Body of pancreas (tissue), 4 donors: ENCODE data around the gene DMKN.

Experiments used
- POLR2A ChIP-seq, 3 donors: fragments of 450-650 bp; IDR thresholded peaks; one replicate each; pipeline ENCODE4 v1.6.1; 2016; ENCODE audit warnings: antibody characterized with exemption in 3 of 3, mild to moderate bottlenecking in 2 of 3
- TF ChIP-seq, protein P1 (sequence below), 7 experiments: fragments of 450-650 bp in 4 of 7; fragments of 200-600 bp in 3 of 7; sonication (generic) in 3 of 7; IDR thresholded peaks; one replicate each; pipeline ENCODE4 v1.5.1; 2016 to 2019; ENCODE audit warnings: antibody characterized with exemption in 7 of 7

DNA sequence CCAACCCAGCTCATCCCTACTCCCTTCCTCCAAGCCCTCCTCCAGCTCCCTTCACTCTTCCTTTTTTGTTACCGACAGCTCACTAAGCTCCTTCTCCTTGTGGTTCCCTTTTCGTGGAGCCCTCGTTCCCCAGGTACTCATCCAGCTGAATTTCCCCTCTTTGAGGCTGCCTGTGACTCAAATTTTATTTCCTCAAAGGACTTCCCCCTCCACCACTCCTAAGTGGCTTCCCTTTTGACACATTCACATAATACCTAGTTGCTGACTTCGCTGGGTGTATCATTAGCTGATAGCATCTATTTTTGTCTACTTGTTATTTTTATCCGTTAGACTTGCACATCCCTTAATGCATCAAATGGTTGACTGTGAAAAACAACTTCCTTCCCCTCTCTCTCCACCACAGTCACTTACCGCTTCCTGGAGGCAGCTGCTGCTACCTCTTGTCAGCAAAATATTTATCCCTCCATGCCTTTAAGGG, 50.9 kb downstream of the DMKN start:
- TF ChIP-seq POLR2A (IDR thresholded peaks at IDR 0.05) = no peak
- TF ChIP-seq, protein P1, sequence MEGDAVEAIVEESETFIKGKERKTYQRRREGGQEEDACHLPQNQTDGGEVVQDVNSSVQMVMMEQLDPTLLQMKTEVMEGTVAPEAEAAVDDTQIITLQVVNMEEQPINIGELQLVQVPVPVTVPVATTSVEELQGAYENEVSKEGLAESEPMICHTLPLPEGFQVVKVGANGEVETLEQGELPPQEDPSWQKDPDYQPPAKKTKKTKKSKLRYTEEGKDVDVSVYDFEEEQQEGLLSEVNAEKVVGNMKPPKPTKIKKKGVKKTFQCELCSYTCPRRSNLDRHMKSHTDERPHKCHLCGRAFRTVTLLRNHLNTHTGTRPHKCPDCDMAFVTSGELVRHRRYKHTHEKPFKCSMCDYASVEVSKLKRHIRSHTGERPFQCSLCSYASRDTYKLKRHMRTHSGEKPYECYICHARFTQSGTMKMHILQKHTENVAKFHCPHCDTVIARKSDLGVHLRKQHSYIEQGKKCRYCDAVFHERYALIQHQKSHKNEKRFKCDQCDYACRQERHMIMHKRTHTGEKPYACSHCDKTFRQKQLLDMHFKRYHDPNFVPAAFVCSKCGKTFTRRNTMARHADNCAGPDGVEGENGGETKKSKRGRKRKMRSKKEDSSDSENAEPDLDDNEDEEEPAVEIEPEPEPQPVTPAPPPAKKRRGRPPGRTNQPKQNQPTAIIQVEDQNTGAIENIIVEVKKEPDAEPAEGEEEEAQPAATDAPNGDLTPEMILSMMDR (IDR thresholded peaks at IDR 0.05) = no peak
